ENCODE results near the gene MAD1L1. TPM values are rescaled to one million over a fixed set of nuclear protein-coding genes. Genes with fewer than 3 reads are reported as not detected.
"Not testable (repeated sequence)": the region's sequence is repeated elsewhere in the genome, so short reads cannot be mapped to it uniquely, and the experiment has no call there.

The MAD1L1 gene
- total RNA-seq, 2 donors from 2014 or later, result 59.1 to 61.4 TPM

DNA sequence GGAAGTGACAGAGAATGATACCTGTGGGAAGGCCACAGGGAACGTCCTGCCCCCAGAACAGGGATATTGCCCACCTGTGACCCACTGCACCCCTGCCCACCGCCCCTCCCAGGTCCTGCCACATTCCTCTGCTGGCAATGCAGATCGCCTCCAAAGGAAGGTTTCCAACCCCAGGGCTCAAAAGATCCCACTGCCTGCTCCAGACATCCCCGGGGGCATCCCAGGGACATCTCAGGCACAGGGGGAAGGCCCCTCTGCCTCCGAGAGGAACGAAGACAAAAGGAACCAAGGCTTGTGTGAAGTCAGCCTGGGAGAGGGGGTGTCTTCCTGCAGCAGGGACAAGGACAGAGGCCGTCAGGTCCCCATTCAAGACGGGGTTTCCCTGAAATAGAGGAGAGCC, 37.8 kb upstream of the MAD1L1 start:
- DNase-seq, result peak; percentile 60
- TF ChIP-seq, protein P1, sequence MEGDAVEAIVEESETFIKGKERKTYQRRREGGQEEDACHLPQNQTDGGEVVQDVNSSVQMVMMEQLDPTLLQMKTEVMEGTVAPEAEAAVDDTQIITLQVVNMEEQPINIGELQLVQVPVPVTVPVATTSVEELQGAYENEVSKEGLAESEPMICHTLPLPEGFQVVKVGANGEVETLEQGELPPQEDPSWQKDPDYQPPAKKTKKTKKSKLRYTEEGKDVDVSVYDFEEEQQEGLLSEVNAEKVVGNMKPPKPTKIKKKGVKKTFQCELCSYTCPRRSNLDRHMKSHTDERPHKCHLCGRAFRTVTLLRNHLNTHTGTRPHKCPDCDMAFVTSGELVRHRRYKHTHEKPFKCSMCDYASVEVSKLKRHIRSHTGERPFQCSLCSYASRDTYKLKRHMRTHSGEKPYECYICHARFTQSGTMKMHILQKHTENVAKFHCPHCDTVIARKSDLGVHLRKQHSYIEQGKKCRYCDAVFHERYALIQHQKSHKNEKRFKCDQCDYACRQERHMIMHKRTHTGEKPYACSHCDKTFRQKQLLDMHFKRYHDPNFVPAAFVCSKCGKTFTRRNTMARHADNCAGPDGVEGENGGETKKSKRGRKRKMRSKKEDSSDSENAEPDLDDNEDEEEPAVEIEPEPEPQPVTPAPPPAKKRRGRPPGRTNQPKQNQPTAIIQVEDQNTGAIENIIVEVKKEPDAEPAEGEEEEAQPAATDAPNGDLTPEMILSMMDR (conservative IDR thresholded peaks at IDR 0.05), result no peak
- H3K4me3 Mint-ChIP-seq, result no peak overlapping the region

GRCh38 chr7:2269991-2270460, 37.3 kb upstream of the MAD1L1 start:
- H3K4me3 ChIP-seq (ENCODE audit: low read length), result no peak overlapping the region
- peak overlapping the region; percentile 19 for H3K9ac ChIP-seq (ENCODE audit: extremely low read depth, low read length, poor library complexity, severe bottlenecking)
- WGBS, 2 experiments (ENCODE audit: insufficient coverage in 1 of 2, insufficient read length in 1 of 2), result 72 to 79% methylated on average over 2 to 10 of the region's 10 CpGs
- peaks cover 5% of the 10 kb centered on the region for H3K9me3 ChIP-seq (ENCODE audit: control insufficient read depth, low read length)
- Mint-ChIP-seq H3K36me3 (ENCODE audit: low read depth) (peaks cover 32% of the 10 kb centered on the region), H3K4me3 (peak overlapping the region; percentile 29), H3K9me3 (peaks cover 11% of the 10 kb centered on the region), H3K27ac (peak overlapping the region; percentile 93), H3K4me1 (peaks cover 24% of the 10 kb centered on the region), H3K27me3 (ENCODE audit: insufficient read depth) (no peaks in the 10 kb centered on the region)
- H3K36me3 ChIP-seq (ENCODE audit: control insufficient read depth, insufficient read depth, low read length), result peaks cover 22% of the 10 kb centered on the region
- no peak overlapping the region for H3K27ac ChIP-seq (ENCODE audit: low read depth, low read length)
- peaks cover 21% of the 10 kb centered on the region for H3K4me1 ChIP-seq (ENCODE audit: control insufficient read depth, insufficient read depth, low read length)
- no peak for DNase-seq
- TF ChIP-seq, protein P1 (conservative IDR thresholded peaks at IDR 0.05), result no peak
- H3K27me3 ChIP-seq (ENCODE audit: control insufficient read depth, insufficient read depth, low read length, poor library complexity, severe bottlenecking), result no peaks in the 10 kb centered on the region

More for the DNA sequence above, 37.8 kb upstream of the MAD1L1 start:
- H3K27me3 ChIP-seq (ENCODE audit: control insufficient read depth, insufficient read depth, low read length, poor library complexity, severe bottlenecking), result no peaks in the 10 kb centered on the region
- no peaks in the 10 kb centered on the region for H3K27me3 Mint-ChIP-seq (ENCODE audit: insufficient read depth)
- H3K9ac ChIP-seq (ENCODE audit: extremely low read depth, low read length, poor library complexity, severe bottlenecking), result no peak overlapping the region
- peaks cover 19% of the 10 kb centered on the region for H3K36me3 ChIP-seq (ENCODE audit: control insufficient read depth, insufficient read depth, low read length)
- H3K4me3 ChIP-seq (ENCODE audit: low read length), result no peak overlapping the region
- peak overlapping the region; percentile 72 for H3K27ac Mint-ChIP-seq
- peaks cover 24% of the 10 kb centered on the region for H3K4me1 Mint-ChIP-seq
- H3K36me3 Mint-ChIP-seq (ENCODE audit: low read depth), result peaks cover 32% of the 10 kb centered on the region
- no peak overlapping the region for H3K27ac ChIP-seq (ENCODE audit: low read depth, low read length)
- 86 to 87% methylated on average over 3 to 8 of the region's 8 CpGs for WGBS, 2 experiments (ENCODE audit: insufficient coverage in 1 of 2, insufficient read length in 1 of 2)
- peaks cover 5% of the 10 kb centered on the region for H3K9me3 ChIP-seq (ENCODE audit: control insufficient read depth, low read length)
- H3K9me3 Mint-ChIP-seq, result peaks cover 10% of the 10 kb centered on the region
- H3K4me1 ChIP-seq (ENCODE audit: control insufficient read depth, insufficient read depth, low read length), result peaks cover 21% of the 10 kb centered on the region

DNA sequence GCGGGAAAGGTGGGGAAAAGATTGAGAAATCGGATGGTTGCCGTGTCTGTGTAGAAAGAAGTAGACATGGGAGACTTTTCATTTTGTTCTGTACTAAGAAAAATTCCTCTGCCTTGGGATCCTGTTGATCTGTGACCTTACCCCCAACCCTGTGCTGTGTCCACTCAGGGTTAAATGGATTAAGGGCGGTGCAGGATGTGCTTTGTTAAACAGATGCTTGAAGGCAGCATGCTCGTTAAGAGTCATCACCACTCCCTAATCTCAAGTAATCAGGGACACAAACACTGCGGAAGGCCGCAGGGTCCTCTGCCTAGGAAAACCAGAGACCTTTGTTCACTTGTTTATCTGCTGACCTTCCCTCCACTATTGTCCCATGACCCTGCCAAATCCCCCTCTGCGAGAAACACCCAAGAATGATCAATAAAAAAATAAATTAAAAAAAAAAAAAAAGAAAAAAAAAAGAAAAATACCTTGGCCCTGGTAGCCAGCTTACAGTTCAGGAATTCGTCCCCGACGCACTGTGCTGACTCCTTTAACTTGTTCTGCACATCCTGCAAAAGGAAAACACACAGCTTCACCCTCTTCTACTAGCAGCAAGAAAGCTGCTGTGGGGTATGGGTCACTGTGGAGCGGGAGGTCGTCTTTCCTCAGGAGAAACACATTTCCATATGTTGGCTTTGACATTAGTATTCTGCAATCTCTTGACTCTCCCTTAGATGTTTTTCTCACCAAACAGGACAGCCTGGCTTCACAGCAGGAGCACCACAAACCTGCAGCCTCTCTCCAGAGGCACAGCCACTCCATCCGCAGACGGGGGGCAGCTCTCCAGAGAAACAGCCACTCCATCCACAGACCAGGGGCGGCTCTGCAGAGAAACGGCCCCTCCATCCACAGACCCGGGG, 36.6 kb upstream of the MAD1L1 start:
- H3K36me3 Mint-ChIP-seq (ENCODE audit: low read depth), result peaks cover 36% of the 10 kb centered on the region
- not testable (repeated sequence) for H3K27me3 Mint-ChIP-seq (ENCODE audit: insufficient read depth); H3K9me3 ChIP-seq (ENCODE audit: control insufficient read depth, low read length); H3K27ac ChIP-seq (ENCODE audit: low read depth, low read length); H3K4me3 ChIP-seq (ENCODE audit: low read length); H3K27me3 ChIP-seq (ENCODE audit: control insufficient read depth, insufficient read depth, low read length, poor library complexity, severe bottlenecking)
- Histone ChIP-seq H3K4me1 (ENCODE audit: control insufficient read depth, insufficient read depth, low read length) (peaks cover 21% of the 10 kb centered on the region), H3K9ac (ENCODE audit: extremely low read depth, low read length, poor library complexity, severe bottlenecking) (peak overlapping the region; percentile 19), H3K36me3 (ENCODE audit: control insufficient read depth, insufficient read depth, low read length) (peaks cover 25% of the 10 kb centered on the region)
- H3K27ac Mint-ChIP-seq, result peak overlapping the region; percentile 93
- peak overlapping the region; percentile 29 for H3K4me3 Mint-ChIP-seq
- peaks cover 11% of the 10 kb centered on the region for H3K9me3 Mint-ChIP-seq
- peaks cover 24% of the 10 kb centered on the region for H3K4me1 Mint-ChIP-seq
- DNase-seq, result peak; percentile 89
- 38 to 50% methylated on average over 4 to 11 of the region's 18 CpGs for WGBS, 2 experiments (ENCODE audit: insufficient coverage in 1 of 2, insufficient read length in 1 of 2)

Measured in endodermal cell (in vitro differentiated cells).